HS-5 (cell line): ENCODE data around the gene CCDC92.
A peak's percentile ranks its signal among the peaks of the same experiment; 100 is the strongest.
"Not testable (repeated sequence)": the region's sequence is repeated elsewhere in the genome, so short reads cannot be mapped to it uniquely, and the experiment has no call there.

Source experiments
- DNase-seq: peaks from one replicate; pipeline ENCODE4 v3.0.0-alpha.2; 2012; ENCODE audit warnings: low read depth

CCDC92 gene

DNA sequence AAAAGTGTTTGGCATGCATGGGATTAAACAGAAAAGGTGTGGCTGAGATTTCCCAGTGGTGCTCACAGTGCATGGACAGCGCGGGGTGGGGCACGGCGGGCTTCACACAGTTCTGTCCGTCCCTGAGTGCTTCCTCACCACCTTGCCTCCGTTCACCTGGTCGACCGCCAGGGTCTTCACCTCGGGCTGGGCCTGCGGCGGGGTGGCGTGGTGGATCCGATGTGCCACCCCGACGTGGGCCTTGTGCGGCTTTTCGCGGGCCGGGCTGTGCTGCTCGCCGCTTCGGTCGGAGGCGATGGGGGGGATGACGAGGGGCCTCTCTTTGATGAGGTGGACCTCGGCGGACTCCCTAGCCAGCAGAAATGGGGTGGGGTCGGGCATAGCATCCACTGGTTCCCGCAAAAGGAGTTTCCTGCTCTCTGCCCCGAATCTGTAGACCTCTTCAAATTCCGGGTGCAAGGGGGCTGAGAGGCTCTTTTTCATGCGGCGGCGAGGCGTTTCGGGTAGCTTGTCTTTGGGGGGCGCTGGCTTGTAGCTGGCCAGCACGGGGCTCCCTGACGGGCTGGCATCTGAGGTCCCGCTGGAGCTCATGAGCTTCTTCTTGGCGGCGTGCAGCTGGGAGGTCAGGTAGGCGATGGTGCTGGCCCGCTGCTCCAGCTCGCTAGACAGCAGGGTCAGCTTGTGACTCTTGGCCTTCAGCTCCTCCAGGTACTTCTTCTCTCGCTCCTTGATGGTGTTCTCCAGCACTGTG is 35.5 kb downstream of the CCDC92 start:
- no peak for DNase-seq

DNA sequence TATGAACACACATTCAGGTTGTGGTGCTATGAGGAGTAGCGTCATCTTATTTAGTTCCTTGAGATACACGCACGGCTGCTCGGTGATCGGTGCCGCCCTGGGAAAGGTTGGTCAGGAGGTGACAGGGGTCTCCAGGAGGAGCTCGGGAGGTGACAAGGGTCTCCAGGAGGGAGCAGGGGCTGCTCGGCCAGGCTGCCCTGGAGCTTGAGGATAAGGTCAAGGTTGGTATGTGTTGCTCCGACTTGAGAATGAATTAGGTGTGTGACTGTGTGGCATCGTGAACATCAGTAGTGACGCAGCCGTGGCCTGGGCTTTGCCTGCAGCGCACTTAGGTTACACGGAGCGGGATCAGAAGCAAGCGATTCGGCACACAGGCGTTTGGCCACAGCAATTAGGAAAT is 36.2 kb downstream of the CCDC92 start:
- DNase-seq = no peak

DNA sequence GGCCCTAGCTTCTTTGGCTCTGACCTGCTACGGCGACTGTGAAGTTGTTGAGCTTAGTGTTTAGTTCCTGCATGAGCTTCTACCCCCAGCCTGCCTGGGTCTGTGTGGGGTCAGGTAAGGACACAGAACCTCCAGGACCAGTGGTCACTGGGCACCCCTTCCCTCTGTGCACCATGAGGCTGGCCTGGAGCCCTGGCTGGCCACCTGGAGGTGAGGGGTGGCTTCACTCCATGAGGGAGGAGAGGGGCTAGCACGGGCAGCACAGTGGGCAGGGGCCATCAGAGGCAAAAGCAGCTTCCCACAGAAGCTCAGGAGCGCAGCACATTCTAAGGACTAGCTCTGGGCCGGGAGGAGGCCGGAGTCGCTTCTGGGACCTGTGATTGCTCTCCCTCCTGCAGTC is 36.7 kb downstream of the CCDC92 start:
- no peak for DNase-seq

DNA sequence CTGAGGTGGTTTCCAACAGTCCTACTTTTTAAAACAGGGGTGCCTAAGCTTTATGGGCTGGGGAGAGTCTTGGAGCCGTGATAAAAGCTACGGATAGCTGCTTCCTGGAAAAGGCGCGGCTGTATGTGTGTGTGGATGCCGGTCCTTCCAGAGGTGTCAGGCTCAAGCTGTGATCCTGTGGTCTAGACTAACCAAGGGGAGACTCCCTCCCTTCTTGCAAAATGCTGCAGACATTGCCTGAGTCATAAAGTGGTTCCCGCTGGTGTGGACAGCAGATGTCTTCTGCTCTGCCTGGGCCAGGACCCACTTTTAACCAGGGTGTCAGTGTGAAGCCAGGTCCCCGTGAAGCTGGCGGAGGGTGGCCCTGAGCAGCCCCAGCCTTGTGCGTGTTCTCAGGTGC is 37.8 kb downstream of the CCDC92 start:
- peak; percentile 10 for DNase-seq

DNA sequence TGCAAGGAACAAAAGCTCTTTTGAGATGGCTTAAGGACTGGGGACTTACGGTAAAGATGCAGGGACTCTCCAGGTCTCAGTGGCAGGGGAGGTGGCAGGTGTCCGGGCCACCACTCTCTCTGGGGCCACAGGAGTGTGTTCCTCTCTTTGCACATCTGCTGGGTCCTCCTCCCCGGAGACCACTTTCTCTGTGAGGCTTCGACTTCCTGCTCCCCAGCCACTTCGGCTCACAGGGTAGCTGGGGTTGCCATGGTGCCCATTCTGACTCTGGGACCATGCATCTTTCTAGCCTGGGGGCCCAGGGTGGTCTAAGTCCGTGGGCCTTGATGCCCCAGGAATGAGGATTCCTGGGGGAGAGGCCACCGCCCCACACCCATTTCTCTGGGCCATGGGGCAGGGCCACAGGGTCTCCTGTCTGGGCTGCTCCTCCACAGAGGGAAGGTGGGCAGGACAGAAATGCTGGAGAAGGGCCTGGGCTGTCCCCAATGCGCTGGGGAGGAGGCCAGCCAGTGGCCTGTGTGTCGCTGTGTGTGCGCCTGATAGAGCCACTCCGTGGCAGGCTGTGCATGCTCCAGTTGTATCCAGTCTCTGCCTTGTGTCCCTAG is 38.5 kb downstream of the CCDC92 start:
- no peak for DNase-seq

DNA sequence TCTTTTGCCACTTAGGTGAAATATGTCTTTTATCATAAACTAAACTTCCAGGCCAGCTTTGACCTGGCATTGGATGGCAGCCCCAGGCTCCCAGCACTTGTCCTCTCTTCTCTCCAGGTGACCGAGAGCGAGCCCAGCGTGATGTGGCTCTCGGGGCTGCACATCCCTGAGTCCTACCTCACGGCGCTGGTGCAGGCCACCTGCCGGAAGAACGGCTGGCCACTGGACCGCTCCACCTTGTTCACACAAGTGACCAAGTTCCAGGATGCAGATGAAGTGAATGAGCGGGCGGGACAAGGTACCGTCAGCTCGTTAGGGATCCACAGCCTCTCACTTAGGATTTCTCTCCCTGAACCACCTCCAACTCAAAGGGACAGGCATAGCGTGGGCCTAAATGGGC is 39.4 kb downstream of the CCDC92 start:
- DNase-seq = no peak

DNA sequence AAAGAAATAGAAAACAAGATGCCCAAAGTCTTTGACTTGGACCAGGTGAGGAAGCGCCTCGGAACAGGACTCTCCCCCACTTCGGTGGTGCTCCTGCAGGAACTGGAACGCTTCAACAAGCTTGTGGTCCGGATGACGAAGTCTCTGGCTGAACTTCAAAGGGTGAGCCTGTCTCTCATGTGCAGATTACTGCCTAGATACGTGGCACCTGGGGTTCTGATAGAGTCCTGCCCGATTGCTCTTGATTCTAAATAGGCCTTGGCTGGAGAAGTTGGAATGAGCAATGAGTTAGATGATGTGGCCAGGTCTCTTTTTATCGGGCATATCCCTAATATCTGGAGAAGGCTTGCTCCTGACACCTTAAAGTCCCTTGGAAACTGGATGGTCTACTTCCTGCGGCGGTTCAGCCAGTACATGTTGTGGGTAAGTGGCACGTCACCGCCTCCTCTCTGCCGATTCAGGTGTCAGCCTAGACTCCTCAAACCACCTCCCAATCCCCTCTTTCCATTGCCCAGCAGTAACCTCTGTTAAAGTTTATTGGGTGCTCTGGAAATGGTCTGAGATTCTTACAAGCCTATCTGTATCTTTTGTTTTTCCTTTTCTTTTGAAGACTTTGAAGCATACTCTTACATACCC is 40.8 kb downstream of the CCDC92 start:
- no peak for DNase-seq

DNA sequence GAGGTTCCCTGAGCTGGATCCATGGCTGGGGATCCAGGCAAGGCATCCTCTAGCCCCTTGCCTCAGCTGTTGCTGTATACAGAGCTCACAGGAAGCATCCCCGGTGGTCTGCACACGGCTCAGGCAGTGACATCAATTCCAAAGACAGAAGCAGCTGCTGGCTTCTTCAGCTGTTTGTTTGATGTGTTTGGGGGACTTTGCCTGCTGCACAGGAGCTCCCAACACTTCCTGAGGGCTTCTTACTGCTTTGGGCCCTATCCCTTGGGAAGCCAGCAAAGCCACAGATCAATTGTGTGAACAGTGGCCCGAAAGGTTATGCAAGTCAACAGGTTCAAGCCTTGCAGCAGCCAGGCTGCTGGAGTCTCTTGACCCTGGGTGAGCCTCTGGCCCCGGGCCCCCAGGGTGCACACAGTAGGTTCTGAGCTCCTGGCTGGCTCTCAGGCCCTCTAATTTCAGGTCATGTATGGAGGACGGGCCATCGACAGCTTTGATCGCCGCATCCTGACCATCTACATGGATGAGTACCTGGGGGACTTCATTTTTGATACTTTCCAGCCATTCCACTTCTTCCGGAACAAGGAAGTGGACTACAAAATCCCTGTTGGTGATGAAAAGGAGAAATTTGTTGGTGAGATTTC is 42.6 kb downstream of the CCDC92 start:
- no peak for DNase-seq

DNA sequence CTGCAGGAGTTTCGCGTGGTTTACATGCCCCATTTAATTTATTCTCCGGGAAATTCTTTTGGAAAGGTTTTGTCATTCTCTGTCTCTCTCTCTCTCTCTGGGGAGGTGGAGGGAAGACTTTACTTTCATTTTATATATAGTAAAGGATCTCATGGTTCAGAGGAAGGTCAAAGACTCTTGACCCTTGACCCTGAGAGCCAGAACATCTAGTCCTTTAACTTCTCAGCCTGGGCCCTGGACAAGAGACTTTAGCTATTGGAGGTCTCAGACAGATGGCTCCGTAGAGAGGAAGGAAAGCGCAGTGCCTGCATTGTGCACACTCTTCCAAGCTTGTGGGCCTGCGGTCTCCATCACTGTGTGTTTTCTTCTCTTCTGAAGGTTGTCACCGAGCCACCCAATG is 43.7 kb downstream of the CCDC92 start:
- no peak for DNase-seq

DNA sequence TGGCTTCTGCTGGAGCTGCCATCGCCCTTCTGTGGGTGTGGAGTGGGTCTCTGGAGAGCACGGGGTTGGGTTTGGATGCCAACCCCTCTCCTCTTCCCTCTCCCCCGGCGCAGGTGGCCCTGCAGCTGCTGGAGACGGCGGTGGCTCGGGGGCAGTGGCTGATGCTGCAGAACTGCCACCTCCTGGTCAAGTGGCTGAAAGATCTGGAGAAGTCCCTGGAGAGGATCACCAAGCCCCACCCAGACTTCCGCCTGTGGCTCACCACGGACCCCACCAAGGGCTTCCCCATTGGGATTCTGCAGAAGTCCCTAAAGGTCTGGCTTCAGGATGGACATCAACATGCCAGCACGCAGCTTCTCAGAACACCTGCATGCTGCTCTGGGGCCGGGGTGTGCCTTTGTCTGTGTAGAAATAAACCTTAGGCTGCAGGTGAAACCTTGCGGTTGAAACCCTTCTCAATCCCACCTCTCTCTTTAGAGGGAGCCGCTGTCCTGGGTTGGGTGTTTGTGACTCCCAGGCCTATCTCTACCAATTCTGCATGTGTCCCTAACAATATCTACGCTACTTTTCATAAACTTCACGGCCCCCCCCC is 44.3 kb downstream of the CCDC92 start:
- no peak for DNase-seq

DNA sequence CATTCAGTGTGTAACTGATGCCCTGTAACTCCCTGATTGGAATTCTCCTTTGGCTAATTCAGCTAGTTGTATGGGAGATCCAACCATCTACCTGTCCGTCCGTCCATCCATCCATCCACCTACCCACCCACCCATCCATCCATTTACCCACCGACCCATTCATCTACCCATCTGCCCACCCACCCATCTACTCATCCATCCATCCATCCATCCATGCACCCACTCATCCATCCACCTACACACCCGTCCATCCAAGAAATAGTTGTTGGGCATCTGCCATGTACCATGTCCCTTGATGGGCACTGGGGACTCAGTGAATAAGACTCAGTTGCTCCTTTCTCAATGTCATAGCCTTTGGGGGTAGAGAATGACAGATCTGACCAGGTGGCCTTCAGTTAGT is 48.1 kb downstream of the CCDC92 start:
- no peak for DNase-seq

DNA sequence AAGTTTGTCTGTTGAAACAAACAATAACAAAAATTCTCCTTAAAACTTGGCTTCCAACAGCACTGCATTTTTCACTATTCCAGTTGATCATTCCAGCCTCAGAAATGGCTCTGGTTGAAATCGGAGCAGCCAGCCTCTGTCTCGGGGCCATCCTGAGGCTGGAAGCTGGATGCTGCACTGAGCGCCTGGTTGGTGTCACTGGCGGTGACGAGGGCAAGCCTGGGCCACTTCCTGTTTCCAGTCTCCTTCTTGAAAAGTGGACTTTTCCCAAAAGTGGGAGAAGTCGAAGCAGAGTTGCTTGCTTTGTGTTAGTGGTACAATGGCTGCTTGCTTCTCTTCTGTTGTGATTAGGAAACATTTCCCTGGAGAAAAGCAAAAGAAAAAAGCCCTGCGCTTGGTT is 48.7 kb downstream of the CCDC92 start:
- no peak for DNase-seq

DNA sequence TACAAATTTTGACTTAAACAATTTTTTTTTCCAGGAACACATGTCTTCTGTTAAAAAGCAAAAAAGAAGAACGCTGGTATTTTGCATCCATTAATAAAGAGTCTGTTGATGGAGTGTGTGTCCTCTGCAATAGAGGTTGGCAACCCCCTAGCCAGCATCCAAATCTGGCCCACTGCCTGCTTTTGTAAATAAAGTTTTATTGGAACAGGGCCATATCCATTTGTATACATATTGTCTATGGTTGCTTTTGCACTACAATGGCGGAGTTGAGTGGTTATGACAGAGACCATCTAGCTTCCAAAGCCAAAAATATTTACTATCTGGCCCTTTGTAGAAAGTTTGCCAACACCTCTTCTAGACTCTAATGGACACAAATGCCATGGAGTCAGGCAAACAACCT is 49.6 kb downstream of the CCDC92 start:
- DNase-seq = no peak

DNA sequence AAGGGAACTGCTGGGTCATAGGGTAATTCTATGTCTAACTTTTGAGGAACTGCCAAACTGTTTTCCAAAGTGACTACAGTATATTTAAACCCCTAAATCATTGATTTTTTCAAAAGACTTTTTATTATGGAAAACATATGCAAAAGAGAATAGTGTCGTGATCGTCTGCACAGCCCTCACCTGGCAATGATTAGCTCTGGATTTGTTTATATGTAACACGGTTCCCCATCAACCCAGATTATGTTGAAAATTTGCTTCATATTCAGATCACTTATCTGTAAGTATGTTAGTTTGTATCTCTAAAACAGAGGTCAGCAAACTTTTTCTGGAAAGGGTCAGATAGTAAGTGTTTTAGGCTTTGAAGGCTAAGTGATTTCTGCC is 52.7 kb downstream of the CCDC92 start:
- DNase-seq = no peak

DNA sequence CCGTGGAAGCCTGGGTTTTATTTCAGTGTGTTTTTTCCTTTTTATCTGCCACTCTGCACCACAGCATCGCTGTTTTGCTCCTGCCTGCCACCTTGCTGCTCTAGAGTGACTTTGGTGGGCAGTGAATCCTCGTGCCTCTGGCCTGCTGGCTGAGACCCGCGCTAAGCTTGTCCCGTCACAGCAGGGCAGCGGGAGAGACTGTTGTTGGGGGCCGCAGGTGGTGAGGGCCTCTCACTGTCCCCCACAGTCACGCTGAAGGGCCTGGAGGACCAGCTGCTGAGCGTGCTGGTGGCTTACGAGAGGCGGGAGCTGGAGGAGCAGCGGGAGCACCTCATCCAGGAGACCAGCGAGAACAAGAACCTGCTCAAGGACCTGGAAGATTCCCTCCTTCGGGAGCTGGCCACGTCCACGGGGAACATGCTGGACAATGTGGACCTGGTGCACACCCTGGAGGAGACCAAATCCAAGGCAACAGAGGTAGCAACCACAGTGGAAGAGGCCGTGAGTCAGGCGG is 55.2 kb downstream of the CCDC92 start:
- no peak for DNase-seq

DNA sequence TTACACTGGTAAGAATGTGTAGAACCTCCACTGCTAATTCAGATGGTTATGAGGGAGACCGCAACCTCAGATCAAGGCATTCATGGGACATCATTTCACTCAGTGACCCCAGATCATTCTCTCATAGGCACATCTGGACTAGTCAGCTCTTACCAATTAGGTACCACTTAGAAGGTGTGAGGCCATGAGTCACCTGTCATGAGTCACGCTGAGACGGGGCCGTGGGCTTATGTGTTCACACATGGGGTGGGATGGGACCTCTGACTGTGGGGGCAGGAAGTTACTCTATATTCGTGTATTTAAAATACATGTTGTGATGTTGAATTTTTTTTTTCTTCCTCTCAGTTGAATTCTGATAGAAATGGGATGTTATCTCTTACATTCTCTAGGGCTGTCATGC is 55.9 kb downstream of the CCDC92 start:
- no peak for DNase-seq

DNA sequence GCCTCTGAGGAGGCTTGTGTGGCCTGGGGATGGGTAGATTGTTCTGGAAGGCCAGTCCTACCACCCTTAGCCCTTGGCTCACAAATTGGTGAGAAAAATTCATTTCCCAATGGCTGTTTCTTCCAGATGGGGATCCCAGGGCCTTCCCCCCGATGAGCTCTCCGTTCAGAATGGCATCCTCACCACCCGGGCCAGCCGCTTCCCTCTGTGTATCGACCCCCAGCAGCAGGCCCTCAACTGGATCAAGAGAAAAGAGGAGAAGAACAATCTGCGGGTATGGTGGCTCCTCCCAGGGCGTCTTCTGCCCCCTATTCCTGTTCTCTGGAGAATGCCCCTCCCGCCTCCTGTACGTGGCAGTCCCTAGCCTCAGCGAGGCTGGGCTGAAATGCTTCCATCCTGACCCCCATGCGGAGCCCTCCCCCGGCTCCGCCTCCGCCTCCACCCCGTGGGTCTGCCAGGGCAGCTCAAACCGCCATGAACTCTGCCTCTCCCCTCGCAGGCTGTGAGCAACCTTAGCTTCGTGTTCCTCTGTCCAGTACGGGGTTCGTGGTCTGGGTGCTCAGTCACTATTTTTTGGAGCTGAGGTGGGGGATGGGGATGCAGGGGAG is 57.8 kb downstream of the CCDC92 start:
- DNase-seq = no peak

DNA sequence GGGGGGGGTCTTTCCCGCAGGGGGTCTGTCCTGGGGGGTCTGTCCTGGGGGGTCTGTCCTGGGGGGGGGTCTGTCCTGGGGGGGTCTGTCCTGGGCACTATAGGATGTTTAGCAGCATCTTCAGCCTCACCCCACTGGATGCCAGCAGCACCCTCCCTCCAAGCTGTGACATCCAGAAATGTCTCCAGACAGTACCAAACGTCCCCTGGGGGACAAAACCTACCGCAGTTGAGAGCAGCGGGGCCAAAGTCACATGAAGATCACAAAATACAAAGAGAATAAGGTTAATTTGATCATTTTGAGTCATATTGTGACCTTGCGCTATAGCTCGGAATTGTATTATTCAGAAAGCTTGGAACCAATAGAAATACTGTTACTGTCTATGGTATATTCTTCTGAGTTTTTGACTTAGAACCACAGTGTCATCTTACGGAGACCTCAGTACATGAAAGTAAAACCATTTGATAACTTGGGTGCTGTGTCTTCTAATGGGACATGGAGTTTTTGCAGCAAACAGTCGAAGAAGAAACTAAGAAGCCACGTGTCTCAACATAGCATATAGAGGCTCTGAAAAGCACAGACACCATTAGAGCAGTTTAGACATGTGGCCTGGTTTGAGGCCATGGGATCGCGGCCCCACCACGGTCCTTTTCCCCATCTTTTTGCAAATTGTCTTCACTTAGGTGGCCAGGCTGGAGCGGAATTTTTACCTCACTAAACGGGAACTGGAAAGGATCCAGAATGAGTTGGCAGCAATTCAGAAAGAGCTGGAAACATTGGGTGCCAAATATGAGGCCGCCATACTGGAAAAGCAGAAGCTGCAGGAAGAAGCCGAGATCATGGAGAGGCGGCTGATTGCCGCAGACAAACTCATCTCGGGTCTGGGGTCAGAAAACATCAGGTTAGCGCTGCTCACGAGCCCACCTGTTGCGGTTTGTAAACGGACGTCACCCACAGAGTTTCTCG is 59.9 kb downstream of the CCDC92 start:
- no peak for DNase-seq

DNA sequence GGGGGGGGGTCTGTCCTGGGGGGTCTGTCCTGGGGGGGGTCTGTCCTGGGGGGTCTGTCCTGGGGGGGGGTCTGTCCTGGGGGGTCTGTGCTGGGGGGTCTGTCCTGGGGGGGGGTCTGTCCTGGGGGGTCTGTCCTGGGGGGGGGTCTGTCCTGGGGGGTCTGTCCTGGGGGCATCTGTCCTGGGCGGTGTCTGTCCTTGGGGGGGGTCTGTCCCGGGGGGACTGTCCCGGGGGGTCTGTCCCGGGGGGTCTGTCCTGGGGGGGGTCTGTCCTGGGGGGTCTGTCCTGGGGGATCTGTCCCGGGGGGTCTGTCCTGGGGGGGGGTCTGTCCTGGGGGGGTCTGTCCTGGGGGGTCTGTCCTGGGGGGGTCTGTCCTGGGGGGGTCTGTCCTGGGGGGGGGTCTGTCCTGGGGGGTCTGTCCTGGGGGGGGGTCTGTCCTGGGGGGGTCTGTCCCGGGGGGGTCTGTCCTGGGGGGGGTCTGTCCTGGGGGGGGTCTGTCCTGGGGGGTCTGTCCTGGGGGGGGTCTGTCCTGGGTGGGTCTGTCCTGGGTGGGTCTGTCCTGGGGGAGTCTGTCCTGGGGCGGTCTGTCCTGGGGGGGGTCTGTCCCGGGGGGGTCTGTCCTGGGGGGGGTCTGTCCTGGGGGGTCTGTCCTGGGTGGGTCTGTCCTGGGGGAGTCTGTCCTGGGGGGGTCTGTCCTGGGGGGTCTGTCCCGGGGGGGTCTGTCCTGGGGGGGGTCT is 60.8 kb downstream of the CCDC92 start:
- DNase-seq = not testable (repeated sequence)

DNA sequence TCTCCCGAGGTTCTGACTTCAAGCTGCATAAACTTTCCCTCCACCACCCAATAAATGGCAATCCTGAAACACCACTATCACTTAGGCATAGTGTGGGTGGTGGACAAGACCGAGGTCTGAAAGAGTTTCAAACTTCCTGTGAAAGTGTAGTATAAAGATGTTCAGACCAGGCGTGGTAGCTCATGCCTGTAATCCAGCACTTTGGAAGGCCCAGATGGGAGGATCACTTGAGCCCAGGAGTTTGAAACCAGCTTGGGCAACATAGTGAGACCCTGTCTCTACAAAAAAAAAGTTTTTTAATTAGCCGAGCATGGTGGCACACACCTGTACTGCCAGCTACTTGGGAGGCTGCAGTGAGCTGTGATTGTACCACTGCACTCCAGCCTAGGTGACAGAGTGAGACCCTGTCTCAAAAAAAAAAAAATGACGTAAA is 61.9 kb downstream of the CCDC92 start:
- DNase-seq = no peak
